ENCODE results near the gene REG1B.
"Not testable (repeated sequence)": the region's sequence is repeated elsewhere in the genome, so short reads cannot be mapped to it uniquely, and the experiment has no call there.

Gene REG1B

GRCh38 chr2:79083597-79084251 lies 4.1 kb downstream of the REG1B start:
- DNase-seq, result peak; percentile 79

- no peak for DNase-seq
These were observed 4.8 kb downstream of the REG1B start for GRCh38 chr2:79082987-79083386.

- no peak for DNase-seq
These were observed 16.7 kb downstream of the REG1B start for GRCh38 chr2:79071078-79071477.

GRCh38 chr2:79065201-79065600 lies 22.6 kb downstream of the REG1B start:
- DNase-seq, result no peak

- DNase-seq, result peak; percentile 71
These were observed 33.0 kb downstream of the REG1B start for GRCh38 chr2:79054769-79055168.

- not testable (repeated sequence) for DNase-seq
These were observed 34.3 kb downstream of the REG1B start for GRCh38 chr2:79053486-79053885.

- DNase-seq, result peak; percentile 67
These were observed 46.8 kb downstream of the REG1B start for GRCh38 chr2:79041032-79041448.

- no peak for DNase-seq
These were observed 47.8 kb downstream of the REG1B start for GRCh38 chr2:79039944-79040343.

Data from hematopoietic multipotent progenitor cell treated with erythropoietin and hydrocortisone succinate and interleukin-3 and kit ligand, for 6 days (in vitro differentiated cells).